Measurements from ENCODE around the gene CAMK2A. TPM values are rescaled to one million over a fixed set of nuclear protein-coding genes. Genes with fewer than 3 reads are reported as not detected.

CAMK2A gene
- total RNA-seq, 1 donor from 2014 or later, result 1.2 TPM

GRCh38 chr5:150247726-150248125 is 41.8 kb downstream of the CAMK2A start:
- H4K20me1 ChIP-seq (ENCODE audit: insufficient read depth, low read length), result no peaks in the 10 kb centered on the region
- no peak overlapping the region for H3K4me2 ChIP-seq (ENCODE audit: low read length)
- Mint-ChIP-seq H3K4me1 (ENCODE audit: low read depth, unreplicated experiment) (peaks cover 2% of the 10 kb centered on the region), H3K36me3 (ENCODE audit: low read depth, unreplicated experiment) (peaks cover 2% of the 10 kb centered on the region), H3K27ac (ENCODE audit: unreplicated experiment) (no peak overlapping the region), H3K27me3 (ENCODE audit: low read depth, unreplicated experiment) (peaks cover 36% of the 10 kb centered on the region), H3K4me3 (ENCODE audit: unreplicated experiment) (no peak overlapping the region), H3K9me3 (ENCODE audit: unreplicated experiment) (no peaks in the 10 kb centered on the region)
- no peaks in the 10 kb centered on the region for H3K9me3 ChIP-seq (ENCODE audit: insufficient read depth, low read depth, low read length)
- no peak overlapping the region for H3K9ac ChIP-seq (ENCODE audit: low read length)
- no peak overlapping the region for H3K4me3 ChIP-seq (ENCODE audit: insufficient read depth, low read depth, low read length)
- H3K27me3 ChIP-seq (ENCODE audit: insufficient read depth, low read length), result no peaks in the 10 kb centered on the region
- DNase-seq (ENCODE audit: low read depth) (no peak), FAIRE-seq (no peak)
- H3K27ac ChIP-seq (ENCODE audit: low read depth, low read length), result no peak overlapping the region
- TF ChIP-seq CTCF (IDR thresholded peaks at IDR 0.05; ENCODE audit: insufficient read depth, low read depth, low read length) (no peak), EZH2 (IDR thresholded peaks at IDR 0.05; ENCODE audit: insufficient read depth, low read length) (no peak)
- no peaks in the 10 kb centered on the region for H3K4me1 ChIP-seq (ENCODE audit: insufficient read depth, low read length)
- H3K79me2 ChIP-seq (ENCODE audit: insufficient read depth, low read length), result no peaks in the 10 kb centered on the region
- H2AFZ ChIP-seq (ENCODE audit: low read depth, low read length), result no peak overlapping the region
- no peaks in the 10 kb centered on the region for H3K36me3 ChIP-seq (ENCODE audit: insufficient read depth, low read length)

GRCh38 chr5:150246835-150247234 is 42.7 kb downstream of the CAMK2A start:
- Mint-ChIP-seq H3K27ac (ENCODE audit: unreplicated experiment) (no peak overlapping the region), H3K9me3 (ENCODE audit: unreplicated experiment) (no peaks in the 10 kb centered on the region), H3K27me3 (ENCODE audit: low read depth, unreplicated experiment) (peaks cover 34% of the 10 kb centered on the region), H3K4me1 (ENCODE audit: low read depth, unreplicated experiment) (peaks cover 2% of the 10 kb centered on the region), H3K4me3 (ENCODE audit: unreplicated experiment) (no peak overlapping the region), H3K36me3 (ENCODE audit: low read depth, unreplicated experiment) (peaks cover 2% of the 10 kb centered on the region)
- Histone ChIP-seq H3K9me3 (ENCODE audit: insufficient read depth, low read depth, low read length) (no peaks in the 10 kb centered on the region), H3K4me3 (ENCODE audit: insufficient read depth, low read depth, low read length) (no peak overlapping the region), H2AFZ (ENCODE audit: low read depth, low read length) (no peak overlapping the region), H3K79me2 (ENCODE audit: insufficient read depth, low read length) (no peaks in the 10 kb centered on the region), H3K36me3 (ENCODE audit: insufficient read depth, low read length) (no peaks in the 10 kb centered on the region), H3K27ac (ENCODE audit: low read depth, low read length) (no peak overlapping the region), H3K9ac (ENCODE audit: low read length) (no peak overlapping the region), H3K4me2 (ENCODE audit: low read length) (no peak overlapping the region), H3K27me3 (ENCODE audit: insufficient read depth, low read length) (no peaks in the 10 kb centered on the region), H4K20me1 (ENCODE audit: insufficient read depth, low read length) (no peaks in the 10 kb centered on the region), H3K4me1 (ENCODE audit: insufficient read depth, low read length) (no peaks in the 10 kb centered on the region)
- no peak for TF ChIP-seq CTCF (IDR thresholded peaks at IDR 0.05; ENCODE audit: insufficient read depth, low read depth, low read length)
- TF ChIP-seq EZH2 (IDR thresholded peaks at IDR 0.05; ENCODE audit: insufficient read depth, low read length), result no peak
- FAIRE-seq (no peak), DNase-seq (ENCODE audit: low read depth) (no peak)

- Histone ChIP-seq H3K36me3 (ENCODE audit: insufficient read depth, low read length) (no peaks in the 10 kb centered on the region), H3K79me2 (ENCODE audit: insufficient read depth, low read length) (no peaks in the 10 kb centered on the region), H3K9ac (ENCODE audit: low read length) (no peak overlapping the region), H3K4me1 (ENCODE audit: insufficient read depth, low read length) (no peaks in the 10 kb centered on the region), H3K4me2 (ENCODE audit: low read length) (no peak overlapping the region), H3K9me3 (ENCODE audit: insufficient read depth, low read depth, low read length) (no peaks in the 10 kb centered on the region), H2AFZ (ENCODE audit: low read depth, low read length) (no peak overlapping the region), H3K4me3 (ENCODE audit: insufficient read depth, low read depth, low read length) (no peak overlapping the region), H3K27me3 (ENCODE audit: insufficient read depth, low read length) (no peaks in the 10 kb centered on the region), H3K27ac (ENCODE audit: low read depth, low read length) (no peak overlapping the region), H4K20me1 (ENCODE audit: insufficient read depth, low read length) (no peaks in the 10 kb centered on the region)
- no peak overlapping the region for H3K27ac Mint-ChIP-seq (ENCODE audit: unreplicated experiment)
- peaks cover 38% of the 10 kb centered on the region for H3K27me3 Mint-ChIP-seq (ENCODE audit: low read depth, unreplicated experiment)
- FAIRE-seq (no peak), DNase-seq (ENCODE audit: low read depth) (no peak)
- peaks cover 2% of the 10 kb centered on the region for H3K4me1 Mint-ChIP-seq (ENCODE audit: low read depth, unreplicated experiment)
- TF ChIP-seq CTCF (IDR thresholded peaks at IDR 0.05; ENCODE audit: insufficient read depth, low read depth, low read length), result no peak
- no peak for TF ChIP-seq EZH2 (IDR thresholded peaks at IDR 0.05; ENCODE audit: insufficient read depth, low read length)
- H3K4me3 Mint-ChIP-seq (ENCODE audit: unreplicated experiment), result no peak overlapping the region
- H3K36me3 Mint-ChIP-seq (ENCODE audit: low read depth, unreplicated experiment), result peaks cover 2% of the 10 kb centered on the region
- no peaks in the 10 kb centered on the region for H3K9me3 Mint-ChIP-seq (ENCODE audit: unreplicated experiment)
These were observed 43.1 kb downstream of the CAMK2A start for GRCh38 chr5:150246429-150246828.
